Mesendoderm (in vitro differentiated cells): ENCODE measurements around the gene EFL1.

Experiments used
- DNase-seq: peaks from one replicate; pipeline ENCODE4 v3.0.0; 2013
- H2AK5ac ChIP-seq: 2 replicates; pipeline ENCODE4 v1.6.1; 2013; ENCODE audit warnings: low read length, inconsistent platforms
- H2BK120ac ChIP-seq: 2 replicates; pipeline ENCODE4 v1.6.1; 2013; ENCODE audit warnings: low read depth, mild to moderate bottlenecking, low read length, moderate library complexity, mixed read lengths
- H2BK15ac ChIP-seq: replicated peaks from 2 replicates; pipeline ENCODE4 v1.6.1; 2013; ENCODE audit warnings: low read depth, mild to moderate bottlenecking, moderate library complexity
- H2BK5ac ChIP-seq: 2 replicates; pipeline ENCODE4 v1.6.1; 2013; ENCODE audit warnings: low read length, inconsistent platforms
- H3K18ac ChIP-seq: 2 replicates; pipeline ENCODE4 v1.6.1; 2013; ENCODE audit warnings: mild to moderate bottlenecking, low read length, mixed read lengths
- H3K23ac ChIP-seq: one replicate; pipeline ENCODE4 v1.6.1; 2013; ENCODE audit warnings: low read length
- H3K27ac ChIP-seq: 2 replicates; pipeline ENCODE4 v1.5.1; 2013; ENCODE audit warnings: low read depth, mild to moderate bottlenecking, inconsistent platforms, low read length, moderate library complexity
- H3K27me3 ChIP-seq: 2 replicates; pipeline ENCODE4 v1.6.1; 2013; ENCODE audit warnings: low read length, control low read depth, mild to moderate bottlenecking, inconsistent platforms; ENCODE audit not compliant: insufficient read depth, poor library complexity
- H3K36me3 ChIP-seq: 2 replicates; pipeline ENCODE4 v1.6.1; 2013; ENCODE audit warnings: low read length, inconsistent platforms; ENCODE audit not compliant: control insufficient read depth, insufficient read depth
- H3K4ac ChIP-seq: one replicate; pipeline ENCODE4 v1.6.1; 2013; ENCODE audit warnings: low read depth, mild to moderate bottlenecking, low read length, moderate library complexity
- H3K4me1 ChIP-seq: 2 replicates; pipeline ENCODE4 v1.6.1; 2013; ENCODE audit warnings: low read depth, low read length, inconsistent platforms; ENCODE audit not compliant: control insufficient read depth
- H3K4me2 ChIP-seq: 2 replicates; pipeline ENCODE4 v1.6.1; 2013; ENCODE audit warnings: low read length
- H3K4me3 ChIP-seq: 2 replicates; pipeline ENCODE4 v1.5.1; 2013; ENCODE audit warnings: mild to moderate bottlenecking, low read length
- H3K56ac ChIP-seq: one replicate; pipeline ENCODE4 v1.6.1; 2013; ENCODE audit warnings: low read length
- H3K79me1 ChIP-seq: 2 replicates; pipeline ENCODE4 v1.6.1; 2013; ENCODE audit warnings: low read length, inconsistent platforms
- H3K79me2 ChIP-seq: 2 replicates; pipeline ENCODE4 v1.6.1; 2013; ENCODE audit warnings: mild to moderate bottlenecking, low read length; ENCODE audit not compliant: control insufficient read depth, insufficient read depth
- H3K9ac ChIP-seq: 2 replicates; pipeline ENCODE4 v1.6.1; 2013; ENCODE audit warnings: low read length, inconsistent platforms
- H4K5ac ChIP-seq: one replicate; pipeline ENCODE4 v1.6.1; 2013; ENCODE audit warnings: low read length
- H4K8ac ChIP-seq: one replicate; pipeline ENCODE4 v1.6.1; 2013; ENCODE audit warnings: low read depth, mild to moderate bottlenecking, control low read depth, low read length, moderate library complexity
- WGBS: extraction: QIAGEN DNeasy Blood & Tissue Kit; methylation state at CpG from one replicate; pipeline ENCODE4 v1.1.7; 2013; ENCODE audit warnings: low lambda C conversion rate, missing lambda C conversion rate; ENCODE audit not compliant: insufficient coverage; ENCODE audit errors: extremely low coverage; 5-methylcytosine and 5-hydroxymethylcytosine counted together

The EFL1 gene

DNA sequence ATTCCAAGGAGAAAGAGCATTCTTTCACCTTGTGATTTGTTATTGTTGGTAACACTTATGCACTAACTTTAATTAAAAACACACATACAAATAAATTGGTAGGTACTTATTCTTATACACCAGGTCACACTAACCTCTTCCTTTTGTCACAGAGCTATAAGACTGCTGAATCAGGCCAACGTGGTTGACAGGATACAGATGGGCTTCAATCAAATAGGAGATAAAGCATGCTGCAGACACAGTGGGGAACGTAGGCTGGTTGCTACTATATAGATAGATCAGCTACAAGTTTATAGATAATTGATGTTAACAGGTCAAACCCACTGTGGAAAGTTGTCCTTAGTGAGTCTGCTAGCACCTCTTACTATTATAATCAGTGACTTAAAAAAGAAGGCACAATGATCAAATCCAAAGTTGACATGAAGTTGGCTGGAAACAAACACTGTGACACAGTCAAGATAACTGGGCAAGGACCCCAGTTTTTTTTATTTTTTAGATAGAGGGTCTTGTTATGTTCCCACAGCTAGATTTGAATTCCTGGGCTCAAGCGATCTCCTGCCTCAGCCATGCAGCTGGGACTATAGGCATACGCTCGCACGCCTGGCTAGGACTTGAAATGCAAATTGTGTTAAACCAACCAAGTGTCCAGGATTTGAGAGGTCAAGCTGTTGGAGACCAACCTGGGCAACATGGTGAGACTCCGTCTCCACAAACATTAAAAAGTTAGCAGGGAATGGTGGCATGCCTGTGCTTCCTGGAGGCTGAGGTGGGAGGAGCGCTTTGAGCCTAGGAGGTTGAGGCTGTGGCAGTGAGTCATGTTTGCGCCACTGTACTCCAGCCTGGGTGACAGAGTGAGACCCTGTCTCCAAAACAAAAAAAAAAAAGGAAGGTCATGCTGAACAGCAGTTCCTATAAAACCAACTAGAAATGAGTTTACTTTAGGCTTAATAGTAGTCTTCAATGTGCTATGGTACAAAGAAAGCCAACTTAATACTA, 118.8 kb downstream of the EFL1 start:
- Histone ChIP-seq H2BK5ac (no peak overlapping the region), H3K79me2 (no peaks in the 10 kb centered on the region), H3K23ac (no peak overlapping the region), H3K4me3 (no peak overlapping the region), H3K18ac (no peak overlapping the region), H4K8ac (no peak overlapping the region), H4K5ac (no peak overlapping the region), H3K4me1 (no peaks in the 10 kb centered on the region), H2BK15ac (no peak overlapping the region), H3K4me2 (no peak overlapping the region), H3K56ac (no peak overlapping the region), H2AK5ac (no peak overlapping the region), H2BK120ac (no peak overlapping the region), H3K79me1 (no peaks in the 10 kb centered on the region), H3K9ac (no peak overlapping the region), H3K4ac (no peak overlapping the region), H3K36me3 (no peaks in the 10 kb centered on the region), H3K27me3 (no peaks in the 10 kb centered on the region), H3K27ac (no peak overlapping the region)
- no CpG with 5 or more reads among the region's 9 CpGs for WGBS
- DNase-seq, result no peak

DNA sequence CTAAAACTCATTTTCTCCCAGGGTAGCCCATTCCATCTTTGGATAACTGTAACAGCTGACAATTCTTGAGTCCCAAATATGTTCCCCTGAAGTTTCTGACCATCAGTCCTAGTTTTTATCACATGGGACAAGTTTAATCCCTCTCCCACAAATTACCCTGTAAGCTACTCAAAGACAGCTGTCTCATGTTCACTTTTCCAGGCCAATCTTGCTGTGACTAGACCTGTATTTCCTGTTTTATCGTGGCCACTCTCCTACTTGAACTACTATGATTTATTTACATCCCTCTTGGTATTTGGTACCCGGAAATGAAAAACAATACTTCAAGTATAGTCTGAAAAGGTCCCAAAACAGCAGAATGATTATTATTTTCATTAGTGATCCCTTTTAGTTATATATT, 121.6 kb downstream of the EFL1 start:
- DNase-seq, result no peak
- H3K27ac ChIP-seq, result no peak overlapping the region

DNA sequence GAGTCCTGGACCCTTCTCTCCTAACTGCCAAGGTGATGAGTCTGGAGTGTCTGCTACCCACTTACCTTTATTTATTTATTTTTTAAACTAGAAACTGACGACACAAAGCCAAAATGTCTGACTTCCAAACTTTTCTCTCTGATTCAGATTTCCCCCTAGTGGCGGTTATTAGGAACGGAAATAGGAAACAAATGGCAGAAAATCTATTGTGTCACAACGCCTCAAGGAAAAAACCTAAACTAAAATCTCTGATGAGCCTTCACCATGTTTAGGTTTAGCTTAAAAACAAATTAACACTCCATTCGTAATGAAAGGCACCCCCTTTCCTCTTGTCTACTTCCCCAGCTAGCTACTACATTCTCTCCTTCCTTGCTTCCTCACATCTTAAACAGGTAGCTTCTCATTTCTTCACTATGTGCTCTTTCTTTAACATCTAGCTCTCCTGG, 122.7 kb downstream of the EFL1 start:
- no peak overlapping the region for H2BK5ac ChIP-seq
- no peak overlapping the region for H3K23ac ChIP-seq
- no peak overlapping the region for H2BK15ac ChIP-seq
- peak overlapping the region; percentile 35 for H3K56ac ChIP-seq
- no peak overlapping the region for H3K9ac ChIP-seq
- no peak overlapping the region for H3K27ac ChIP-seq
- H3K79me1 ChIP-seq, result no peaks in the 10 kb centered on the region
- H3K4me1 ChIP-seq, result no peaks in the 10 kb centered on the region
- H3K27me3 ChIP-seq, result no peaks in the 10 kb centered on the region
- no peak overlapping the region for H3K4me3 ChIP-seq
- no CpG with 5 or more reads among the region's 5 CpGs for WGBS
- peaks cover 3% of the 10 kb centered on the region for H3K36me3 ChIP-seq
- DNase-seq, result peak; percentile 62
- H2AK5ac ChIP-seq, result no peak overlapping the region
- H4K8ac ChIP-seq, result peak overlapping the region; percentile 43
- no peak overlapping the region for H4K5ac ChIP-seq
- no peak overlapping the region for H3K4me2 ChIP-seq
- no peaks in the 10 kb centered on the region for H3K79me2 ChIP-seq
- H2BK120ac ChIP-seq, result no peak overlapping the region
- no peak overlapping the region for H3K18ac ChIP-seq
- H3K4ac ChIP-seq, result no peak overlapping the region

More for the DNA sequence above, 121.6 kb downstream of the EFL1 start:
- Histone ChIP-seq H3K27me3 (no peaks in the 10 kb centered on the region), H3K4me3 (no peak overlapping the region), H3K79me2 (no peaks in the 10 kb centered on the region), H2BK120ac (no peak overlapping the region), H3K23ac (no peak overlapping the region), H3K36me3 (peaks cover 3% of the 10 kb centered on the region), H3K4me1 (no peaks in the 10 kb centered on the region), H3K9ac (no peak overlapping the region), H2AK5ac (no peak overlapping the region), H3K79me1 (no peaks in the 10 kb centered on the region), H4K5ac (no peak overlapping the region), H2BK5ac (no peak overlapping the region), H3K18ac (no peak overlapping the region), H2BK15ac (no peak overlapping the region), H3K4me2 (no peak overlapping the region), H3K56ac (no peak overlapping the region), H3K4ac (no peak overlapping the region), H4K8ac (no peak overlapping the region)
- WGBS, result no CpG with 5 or more reads among the region's 2 CpGs

DNA sequence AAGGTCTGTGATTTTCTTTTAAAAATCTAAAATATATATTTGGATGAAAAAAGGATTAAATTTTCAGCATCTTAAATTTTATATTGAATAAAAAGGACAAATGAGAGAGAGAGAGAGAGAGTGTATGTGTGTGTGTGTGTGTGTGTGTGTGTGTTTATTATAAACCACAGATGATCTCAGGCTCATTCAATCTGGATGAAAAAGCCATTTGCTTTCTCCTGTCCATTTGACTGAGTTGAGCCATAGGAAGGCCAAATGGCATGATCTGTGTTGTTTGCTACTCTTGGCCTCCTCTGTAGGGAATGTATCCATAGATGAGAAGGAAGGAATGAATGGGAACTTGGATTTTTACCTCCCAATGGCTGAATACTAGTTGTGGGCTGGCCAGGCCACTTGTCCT, 124.2 kb downstream of the EFL1 start:
- no peak overlapping the region for H3K4me2 ChIP-seq
- H2BK120ac ChIP-seq, result no peak overlapping the region
- no peak overlapping the region for H3K23ac ChIP-seq
- H3K18ac ChIP-seq, result no peak overlapping the region
- H3K56ac ChIP-seq, result no peak overlapping the region
- no peaks in the 10 kb centered on the region for H3K4me1 ChIP-seq
- H3K79me2 ChIP-seq, result no peaks in the 10 kb centered on the region
- no peak overlapping the region for H4K8ac ChIP-seq
- no peaks in the 10 kb centered on the region for H3K79me1 ChIP-seq
- no peak for DNase-seq
- H2BK15ac ChIP-seq, result no peak overlapping the region
- no peak overlapping the region for H2BK5ac ChIP-seq
- H3K4me3 ChIP-seq, result no peak overlapping the region
- no peak overlapping the region for H3K4ac ChIP-seq
- peaks cover 3% of the 10 kb centered on the region for H3K36me3 ChIP-seq
- no peak overlapping the region for H2AK5ac ChIP-seq
- no peak overlapping the region for H3K9ac ChIP-seq
- H4K5ac ChIP-seq, result no peak overlapping the region
- no peak overlapping the region for H3K27ac ChIP-seq
- H3K27me3 ChIP-seq, result no peaks in the 10 kb centered on the region

DNA sequence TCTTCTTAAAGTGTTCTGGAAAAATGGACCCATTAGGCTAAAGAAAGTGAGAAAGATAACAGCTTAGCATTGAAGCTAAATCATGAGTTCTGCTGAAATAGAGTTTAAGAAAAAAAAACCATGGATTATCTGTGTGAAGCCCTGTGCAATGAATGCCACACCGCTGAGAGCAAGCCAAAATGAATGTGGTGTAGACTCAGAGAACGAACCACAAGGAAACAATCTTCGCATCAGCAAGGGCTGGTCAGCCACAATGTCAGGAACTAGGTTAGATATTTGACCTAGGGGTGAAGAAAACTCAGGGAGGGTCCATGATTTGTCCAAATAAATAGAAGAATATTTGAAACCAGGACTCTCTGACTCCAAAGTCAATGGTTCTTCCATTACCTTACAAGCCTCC, 125.3 kb downstream of the EFL1 start:
- H3K23ac ChIP-seq, result no peak overlapping the region
- no peaks in the 10 kb centered on the region for H3K79me2 ChIP-seq
- peaks cover 3% of the 10 kb centered on the region for H3K36me3 ChIP-seq
- no peaks in the 10 kb centered on the region for H3K79me1 ChIP-seq
- H3K27me3 ChIP-seq, result no peaks in the 10 kb centered on the region
- H2BK5ac ChIP-seq, result no peak overlapping the region
- H3K27ac ChIP-seq, result no peak overlapping the region
- no CpG with 5 or more reads among the region's 3 CpGs for WGBS
- H3K4ac ChIP-seq, result no peak overlapping the region
- H3K18ac ChIP-seq, result no peak overlapping the region
- no peak for DNase-seq
- H2BK15ac ChIP-seq, result no peak overlapping the region
- H3K4me2 ChIP-seq, result no peak overlapping the region
- no peaks in the 10 kb centered on the region for H3K4me1 ChIP-seq
- no peak overlapping the region for H3K9ac ChIP-seq
- H2AK5ac ChIP-seq, result no peak overlapping the region
- H2BK120ac ChIP-seq, result no peak overlapping the region
- no peak overlapping the region for H3K4me3 ChIP-seq
- H3K56ac ChIP-seq, result no peak overlapping the region
- H4K5ac ChIP-seq, result no peak overlapping the region
- H4K8ac ChIP-seq, result no peak overlapping the region
